ENCODE data around the gene SUSD1.

- TF ChIP-seq CTCF (IDR thresholded peaks at IDR 0.05) (peak; percentile 48; the same call in 1 of the 2 replicates), POLR2AphosphoS5 (IDR thresholded peaks at IDR 0.05; ENCODE audit: low read depth, low read length) (no peak)
Measured at GRCh38 chr9:112086627-112087026, 88.5 kb downstream of the SUSD1 start.
